Activated CD4-positive, alpha-beta T cell treated with anti-CD3 and anti-CD28 coated beads for 1 hour (primary cell): ENCODE measurements around the gene WDPCP.
"Not testable (repeated sequence)": the region's sequence is repeated elsewhere in the genome, so short reads cannot be mapped to it uniquely, and the experiment has no call there.

Source experiments
- DNase-seq: peaks from one replicate; pipeline ENCODE4 v3.0.0-alpha.2; 2020

The WDPCP gene

DNA sequence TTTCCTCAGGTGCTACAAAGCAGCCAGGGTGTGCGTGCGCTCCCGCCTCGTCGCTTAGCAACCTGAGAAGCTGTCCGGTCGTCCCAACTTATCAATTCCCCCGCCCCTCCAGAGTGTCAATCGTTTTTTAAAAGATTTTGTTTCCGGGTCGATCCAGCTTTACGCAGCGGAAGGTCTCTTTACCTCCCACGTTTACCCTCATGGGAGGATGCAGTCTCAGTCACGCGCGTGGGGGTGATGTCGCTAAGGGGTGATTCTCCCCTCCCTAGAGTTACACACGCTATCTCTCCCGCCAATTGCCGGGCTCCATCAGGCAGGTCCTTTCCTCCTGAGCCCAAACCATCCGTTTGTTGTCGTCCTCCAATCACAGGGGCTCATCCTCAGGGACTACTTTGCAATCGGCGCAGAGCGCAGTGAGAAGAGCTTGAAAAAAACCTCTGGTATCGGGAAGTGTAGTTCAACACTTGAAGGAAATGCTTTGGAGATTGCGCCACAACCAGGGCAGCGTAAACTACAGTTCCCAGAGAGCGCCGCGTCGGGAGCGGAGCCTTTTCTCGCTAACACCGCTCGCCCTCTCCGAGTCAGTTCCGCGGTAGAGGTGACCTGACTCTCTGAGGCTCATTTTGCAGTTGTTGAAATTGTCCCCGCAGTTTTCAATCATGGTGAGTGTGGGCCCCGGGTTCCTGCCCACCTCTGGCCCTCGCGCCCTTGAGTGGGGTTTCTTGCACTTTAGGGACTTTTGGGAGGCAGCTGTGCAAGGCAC is at the start of gene WDPCP, which contains the start of gene MDH1:
Gene WDPCP (minus strand): TSS at position 93 of the 763 bp plus-strand sequence. CDS start 206 bp downstream, outside the sequence.
Gene MDH1 (plus strand): TSS at position 579 of the 763 bp plus-strand sequence. CDS start 81 bp downstream, at position 660.
- DNase-seq, result peak; percentile 90

DNA sequence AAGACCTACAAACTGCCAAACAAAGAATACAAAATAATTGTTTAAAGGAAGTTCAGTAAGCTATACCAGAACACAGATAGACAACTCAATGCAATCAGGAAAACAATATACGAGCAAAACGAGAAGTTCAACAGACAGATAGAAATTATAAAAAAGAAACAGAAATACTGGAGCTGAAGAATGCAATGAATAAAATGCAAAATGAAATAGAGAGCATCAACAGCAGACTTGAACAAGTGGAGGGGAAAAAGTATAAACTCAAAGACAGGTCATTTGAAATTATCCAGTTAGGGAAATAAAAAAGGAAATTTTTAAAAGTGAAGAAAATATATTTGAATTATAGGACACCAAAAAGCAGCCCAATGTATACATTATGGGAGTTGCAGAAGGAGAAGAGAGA is 44.1 kb upstream of the WDPCP start:
- no peak for DNase-seq

DNA sequence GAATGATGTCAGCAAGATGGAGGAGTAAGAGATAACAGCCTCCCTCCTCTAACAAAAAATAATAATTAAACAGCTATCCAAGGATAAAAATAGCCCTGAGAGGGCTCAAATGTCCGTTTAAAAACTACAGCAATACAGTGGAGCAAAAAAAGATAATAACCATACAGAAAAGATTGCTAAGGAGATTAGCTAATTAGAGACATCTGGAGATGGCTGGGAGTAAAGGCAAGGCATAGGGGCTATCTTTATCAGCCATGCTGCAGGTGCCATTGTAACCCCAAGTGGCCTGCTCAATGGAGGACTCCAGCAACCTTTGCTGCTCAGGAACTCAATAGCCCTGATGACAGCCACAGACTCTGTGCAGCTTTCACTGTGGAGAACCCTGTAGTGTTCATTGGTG is 43.2 kb upstream of the WDPCP start:
- no peak for DNase-seq

GRCh38 chr2:63628403-63628942 is 40.2 kb upstream of the WDPCP start:
- DNase-seq, result no peak

- no peak for DNase-seq
Measured at GRCh38 chr2:63627866-63628265, 39.6 kb upstream of the WDPCP start.

DNA sequence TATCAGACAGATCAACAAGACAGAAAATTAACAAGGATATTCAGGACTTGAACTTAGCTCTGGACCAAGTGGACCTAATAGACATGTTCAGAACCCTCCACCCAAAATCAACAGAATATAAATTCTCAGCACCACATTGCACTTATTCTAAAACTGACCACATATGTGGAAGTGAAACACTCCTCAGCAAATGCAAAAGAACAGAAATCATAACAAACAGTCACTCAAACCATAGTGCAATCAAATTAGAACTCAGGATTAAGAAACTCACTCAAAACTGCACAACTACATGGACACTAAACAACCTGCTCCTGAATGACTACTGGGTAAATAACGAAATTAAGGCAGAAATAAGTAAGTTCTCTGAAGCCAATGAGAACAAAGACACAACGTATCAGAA is 35.5 kb upstream of the WDPCP start:
- DNase-seq, result not testable (repeated sequence)

- no peak for DNase-seq
Measured at GRCh38 chr2:63622751-63623150, 34.5 kb upstream of the WDPCP start.

DNA sequence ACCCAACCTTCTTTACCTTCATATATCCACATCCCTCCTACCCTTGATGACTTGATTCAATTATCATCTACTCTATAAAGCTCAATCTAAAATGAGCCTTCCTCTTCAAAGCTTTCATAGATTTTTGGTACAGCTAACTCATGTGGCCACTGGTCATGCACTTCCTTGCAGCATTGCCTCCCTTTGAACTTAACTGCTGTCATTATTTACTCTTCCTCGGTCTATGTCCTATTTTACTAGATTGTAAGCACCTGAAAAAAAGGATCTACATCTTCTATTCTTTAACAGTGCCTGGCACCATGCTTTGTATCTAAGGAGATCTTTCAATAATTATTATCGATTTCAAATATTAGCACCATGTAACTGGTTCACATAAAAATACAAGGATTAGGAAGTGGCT is 31.1 kb upstream of the WDPCP start:
- no peak for DNase-seq

GRCh38 chr2:63617366-63617765 is 29.1 kb upstream of the WDPCP start:
- DNase-seq, result no peak

GRCh38 chr2:63614983-63615945 is 27.0 kb upstream of the WDPCP start:
- DNase-seq, result no peak

DNA sequence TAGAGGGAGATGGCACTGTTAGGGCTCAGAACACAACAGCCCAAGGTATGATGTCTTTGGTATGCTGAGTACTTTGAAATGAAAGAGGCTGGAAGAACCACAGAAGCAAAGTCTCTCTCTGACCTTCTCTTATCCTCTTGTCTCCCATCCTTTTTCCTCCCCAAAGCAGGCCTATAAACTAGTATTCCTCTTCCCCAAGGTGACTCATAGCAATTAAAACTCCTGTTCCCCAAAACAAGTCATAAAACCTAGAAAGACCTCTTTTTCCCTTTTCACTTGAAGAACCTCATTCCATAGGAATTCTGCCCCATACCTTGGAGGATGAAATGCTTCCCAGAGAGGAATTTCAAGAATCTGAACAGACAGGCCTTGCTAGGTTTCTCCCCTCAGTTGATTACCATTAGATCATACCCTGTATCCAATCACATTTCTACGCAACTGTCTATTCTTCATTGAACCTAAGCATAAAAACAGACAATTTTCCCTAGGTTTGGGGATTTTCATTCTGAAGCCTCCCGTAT is 26.2 kb upstream of the WDPCP start:
- DNase-seq, result no peak

GRCh38 chr2:63613391-63613901 is 25.2 kb upstream of the WDPCP start:
- no peak for DNase-seq

DNA sequence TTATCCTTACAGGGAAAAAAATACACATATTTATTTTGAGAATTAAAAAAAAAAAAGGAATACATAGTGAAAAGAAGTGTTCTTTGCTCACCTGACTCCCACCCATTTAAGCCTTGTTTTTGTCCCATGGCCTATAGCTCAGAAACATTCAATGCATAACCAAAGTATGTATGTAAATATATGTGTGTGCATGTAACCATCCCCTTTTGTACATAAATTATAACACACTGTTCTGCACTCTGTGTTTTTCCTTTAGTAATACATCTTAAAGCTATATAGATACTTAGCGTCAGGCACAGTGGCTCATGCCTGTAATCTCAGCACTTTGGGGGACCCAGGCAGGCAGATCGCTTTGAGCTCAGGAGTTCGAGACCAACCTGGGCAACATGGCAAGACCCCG is 22.2 kb upstream of the WDPCP start:
- DNase-seq, result no peak

DNA sequence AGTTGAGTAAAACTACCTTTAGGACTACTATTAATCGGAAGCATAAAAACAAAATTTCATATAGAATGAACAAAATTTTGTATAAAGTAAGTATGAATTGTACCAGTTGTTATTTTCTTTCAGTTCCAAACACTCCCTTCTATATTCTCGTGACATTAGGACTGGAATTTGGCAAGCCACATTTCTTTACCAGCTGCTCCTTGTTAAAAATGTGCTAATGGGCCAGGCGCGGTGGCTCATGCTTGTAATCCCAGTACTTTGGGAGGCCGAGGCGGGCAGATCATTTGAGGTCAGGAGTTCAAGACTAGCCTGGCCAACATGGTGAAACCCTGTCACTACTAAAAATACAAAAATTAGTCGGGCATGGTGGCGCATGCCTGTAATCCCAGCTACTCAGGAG is 20.6 kb upstream of the WDPCP start:
- DNase-seq, result not testable (repeated sequence)

GRCh38 chr2:63604666-63605065 is 16.4 kb upstream of the WDPCP start:
- DNase-seq, result no peak

GRCh38 chr2:63600881-63601460 is 12.7 kb upstream of the WDPCP start:
- no peak for DNase-seq

GRCh38 chr2:63598981-63599380 is 10.7 kb upstream of the WDPCP start:
- DNase-seq, result no peak

- DNase-seq, result no peak
Measured at GRCh38 chr2:63596401-63596883, 8.2 kb upstream of the WDPCP start.

DNA sequence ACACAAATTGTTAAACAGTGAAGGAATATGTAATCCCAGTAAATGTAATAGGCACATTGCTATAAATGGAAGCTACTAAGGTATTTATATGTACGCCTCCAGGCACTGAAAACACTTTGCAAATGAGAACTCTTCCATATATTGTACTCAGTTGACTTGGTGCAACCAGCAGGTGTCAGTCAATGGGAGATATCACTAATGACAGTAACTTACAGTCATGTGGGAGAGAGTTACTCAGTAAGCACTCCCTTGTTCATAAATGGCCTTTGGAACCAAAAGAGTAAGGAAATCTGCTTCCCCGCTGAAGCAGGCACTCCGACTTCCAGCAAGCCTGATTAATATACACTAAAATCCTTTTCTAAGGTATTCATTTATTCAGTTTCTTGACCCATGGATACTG is 6.4 kb upstream of the WDPCP start:
- no peak for DNase-seq

DNA sequence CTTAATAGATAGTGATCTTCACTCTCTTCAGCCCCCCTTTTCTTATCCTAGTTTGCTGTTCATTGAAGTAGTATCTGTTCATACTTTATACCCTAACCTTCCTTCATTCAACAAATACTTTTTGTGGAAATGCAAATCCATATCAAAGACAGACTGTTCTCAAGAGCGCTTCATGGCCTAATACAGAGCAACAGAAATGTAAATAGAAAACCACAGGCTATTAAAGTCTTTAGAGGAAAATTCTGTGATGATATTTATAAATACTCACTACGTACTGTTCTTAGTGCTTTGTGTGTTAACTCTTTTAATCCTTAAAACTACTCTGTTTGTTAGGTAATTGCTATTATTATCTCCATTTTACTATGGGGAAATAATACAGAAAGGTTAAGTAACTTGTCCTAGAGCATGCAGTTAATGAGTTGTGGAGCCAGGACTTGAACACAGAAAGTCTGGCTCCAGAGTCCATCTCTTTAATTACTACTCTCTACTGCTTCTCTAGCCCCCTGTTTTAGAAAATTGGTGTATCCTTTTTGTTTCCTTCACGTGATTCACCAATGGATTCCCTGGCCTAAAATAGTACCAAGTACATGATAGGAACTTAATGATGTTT is 3.4 kb upstream of the WDPCP start:
- no peak for DNase-seq

DNA sequence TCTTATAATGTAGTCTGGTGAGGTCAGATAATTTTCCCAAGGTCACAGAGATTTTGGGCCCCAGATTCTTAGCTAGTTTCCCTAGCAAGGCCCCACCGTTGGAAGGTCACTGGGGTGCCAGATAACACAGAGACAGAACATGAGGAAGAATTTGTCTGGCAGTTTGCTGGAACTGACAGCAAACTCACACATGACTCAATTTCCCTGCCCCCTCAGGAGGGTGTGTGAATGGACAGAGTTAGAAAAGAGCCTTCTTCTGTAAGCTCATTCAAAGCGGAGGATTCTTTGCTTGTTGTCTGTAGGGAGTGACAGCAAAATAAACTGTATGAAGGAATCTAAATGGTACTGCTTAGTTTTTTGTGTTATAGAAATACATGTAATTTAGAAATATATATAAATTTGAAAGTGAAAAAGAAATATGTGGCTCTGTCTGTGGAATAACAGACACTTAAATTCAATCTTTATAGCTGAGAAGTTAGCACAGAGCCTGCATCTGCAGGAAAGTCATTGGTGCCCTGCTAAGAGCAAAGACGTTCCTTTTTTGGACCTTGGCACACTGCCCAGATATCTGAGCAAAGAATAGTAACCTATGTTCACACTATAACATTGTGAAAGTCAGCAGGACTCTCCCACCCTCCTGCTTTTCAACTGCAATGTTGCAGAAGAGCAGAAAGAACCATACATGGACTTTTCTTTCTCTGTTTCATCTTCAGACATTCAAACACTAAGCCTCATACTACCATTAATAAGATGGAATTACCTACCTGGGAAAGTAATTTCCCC is 2.5 kb upstream of the WDPCP start:
- DNase-seq, result no peak
